ENCODE data around the gene EFL1.
"Not testable (repeated sequence)": the region's sequence is repeated elsewhere in the genome, so short reads cannot be mapped to it uniquely, and the experiment has no call there.

The EFL1 gene

DNA sequence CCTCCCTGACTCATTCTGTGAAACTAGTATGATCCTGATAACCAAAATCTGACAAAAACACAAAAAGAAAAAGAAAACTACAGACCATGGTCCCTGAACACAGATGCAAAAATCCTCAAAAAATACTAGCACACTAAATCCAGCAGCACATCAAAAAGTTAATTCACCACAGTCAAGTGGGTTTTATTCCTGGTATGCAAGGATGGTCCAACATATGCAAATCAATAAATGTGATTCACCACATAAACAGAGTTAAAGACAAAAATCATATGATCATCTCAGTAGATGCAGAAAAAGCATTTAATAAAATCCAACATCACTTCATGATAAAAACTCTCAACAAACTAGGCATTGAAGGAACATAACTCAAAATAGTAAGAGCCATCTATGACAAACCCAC, 12.9 kb upstream of the EFL1 start:
- DNase-seq = no peak

DNA sequence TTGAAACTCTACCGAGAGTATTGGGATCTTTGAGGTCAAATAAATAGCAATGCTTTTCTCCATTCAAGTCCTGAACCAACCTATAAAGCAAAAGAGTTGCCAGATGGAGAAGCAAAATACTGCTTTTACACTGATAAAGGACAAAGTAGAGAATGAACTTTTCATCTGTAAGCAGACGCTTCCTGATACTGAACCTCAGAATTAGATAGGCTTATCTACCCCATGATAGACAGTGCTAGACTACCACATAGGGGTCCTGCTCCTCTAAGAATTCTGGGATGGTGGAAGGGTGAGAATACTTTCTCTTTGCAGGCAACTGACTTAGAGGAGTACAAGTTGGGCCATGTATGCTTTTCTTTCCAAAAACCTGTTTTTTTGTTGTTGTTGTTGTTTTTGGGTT, 9.6 kb upstream of the EFL1 start:
- DNase-seq = no peak

DNA sequence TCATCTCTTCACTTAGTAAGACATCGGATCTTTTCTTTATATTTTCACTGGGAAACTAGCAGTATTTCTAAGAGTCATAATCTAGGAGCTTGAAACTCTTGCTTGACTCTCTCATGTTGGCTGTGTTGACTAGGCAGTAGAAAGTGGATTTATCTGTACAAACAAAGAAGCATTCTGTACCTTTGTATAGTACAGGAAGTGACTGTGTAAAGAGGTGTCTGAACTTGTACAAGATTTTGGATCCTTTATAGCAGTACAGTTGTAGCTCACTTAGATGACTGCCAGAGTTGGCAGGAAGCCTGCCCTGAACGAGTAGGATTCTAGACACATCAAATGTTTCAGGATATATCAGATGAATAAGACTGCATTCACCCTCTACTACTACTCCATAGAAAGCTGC, 5.9 kb upstream of the EFL1 start:
- DNase-seq = not testable (repeated sequence)

DNA sequence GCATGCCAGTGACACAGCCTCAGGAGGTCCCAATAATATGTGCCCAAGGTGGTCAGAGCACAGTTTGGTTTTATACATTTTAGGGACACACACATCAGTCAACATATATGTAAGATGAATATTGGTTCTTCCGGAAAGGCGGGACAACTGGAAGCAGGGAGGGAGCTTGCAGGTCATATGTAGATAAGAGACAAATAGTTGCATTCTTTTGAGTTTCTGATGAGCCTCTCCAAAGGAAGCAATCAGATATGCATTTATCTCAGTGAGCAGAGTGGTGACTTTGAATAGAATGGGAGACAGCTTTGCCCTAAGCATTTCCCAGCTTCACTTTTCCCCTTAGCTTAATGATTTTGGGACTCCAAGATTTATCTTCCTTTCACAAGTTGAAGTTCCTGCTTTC, 4.6 kb upstream of the EFL1 start:
- not testable (repeated sequence) for DNase-seq

DNA sequence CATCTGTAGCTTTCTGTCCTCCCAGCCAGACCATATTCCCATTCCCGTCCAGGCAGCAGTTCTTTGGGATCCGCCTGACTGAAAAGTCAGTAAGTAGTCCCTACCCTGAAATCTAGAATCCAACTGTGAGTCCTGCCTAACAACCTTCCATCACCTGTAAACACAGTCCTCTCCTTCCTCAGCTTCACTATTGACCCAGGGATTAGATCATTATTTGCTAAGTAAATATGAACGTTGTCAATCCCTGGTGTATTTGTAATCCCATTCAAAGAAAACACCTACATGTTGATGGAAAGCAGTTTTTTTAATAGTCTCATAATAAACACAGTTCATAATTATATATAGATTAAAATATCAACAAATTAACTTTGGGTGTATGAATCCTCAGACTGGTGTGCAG, 816 bp upstream of the EFL1 start:
- DNase-seq = no peak

DNA sequence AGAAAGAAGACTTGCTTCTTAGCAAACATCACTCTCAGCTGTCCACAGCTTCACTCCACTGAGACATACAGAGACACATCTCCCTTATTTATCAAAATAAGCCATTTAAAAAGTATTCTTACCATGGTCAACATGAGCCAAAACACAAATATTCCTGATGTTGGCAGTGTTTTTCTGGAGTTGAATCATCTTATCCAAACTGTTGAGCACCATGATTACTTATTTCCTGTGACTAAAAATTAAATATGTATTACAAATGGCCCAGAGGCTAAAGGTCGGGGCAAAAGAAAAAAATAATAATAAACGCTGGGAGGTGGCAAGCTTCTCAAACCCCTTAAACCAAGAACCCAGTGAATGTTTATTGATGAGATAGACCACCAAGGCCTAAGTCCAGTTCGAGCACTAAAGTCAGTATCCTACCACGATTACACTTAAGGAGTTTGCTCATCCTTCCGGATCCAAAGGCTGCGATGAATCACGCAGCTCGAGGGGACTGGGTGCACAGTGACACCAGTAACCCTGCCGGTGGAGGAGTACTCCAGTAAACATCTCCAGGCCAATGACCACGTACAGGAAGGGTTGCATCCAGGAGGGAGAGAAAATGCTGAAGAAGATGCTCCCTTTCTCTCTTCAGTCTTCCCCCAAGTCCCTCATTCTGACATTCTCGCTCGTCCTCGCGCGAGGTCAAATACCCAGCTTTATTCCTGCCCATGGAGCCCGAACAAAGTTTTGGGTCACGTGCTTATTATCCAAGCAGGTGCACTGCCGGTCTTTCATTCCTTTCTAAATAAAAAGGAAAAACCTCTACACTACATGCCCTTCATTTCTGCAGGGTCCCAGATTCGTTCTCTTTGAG, 740 bp downstream of the EFL1 start:
- DNase-seq = not testable (repeated sequence)

DNA sequence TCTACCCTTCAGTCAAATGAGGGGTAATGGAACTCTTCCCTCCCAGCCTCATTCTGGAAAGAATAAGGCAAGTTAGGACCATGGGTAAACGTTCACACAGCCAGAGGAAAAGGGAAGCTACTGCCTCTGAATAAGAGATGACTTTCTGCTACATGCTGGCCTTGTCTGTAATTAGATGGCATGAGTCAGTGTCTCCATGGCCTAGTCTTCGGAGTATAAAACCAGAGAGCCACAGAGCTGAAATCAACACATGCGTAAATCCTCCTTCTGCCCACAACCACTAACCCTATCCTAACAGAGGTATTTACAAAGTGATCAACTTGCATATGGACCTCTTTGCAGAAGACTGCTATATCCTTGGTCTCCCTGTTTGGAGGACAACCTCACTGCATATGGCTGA, 14.3 kb downstream of the EFL1 start:
- not testable (repeated sequence) for DNase-seq

DNA sequence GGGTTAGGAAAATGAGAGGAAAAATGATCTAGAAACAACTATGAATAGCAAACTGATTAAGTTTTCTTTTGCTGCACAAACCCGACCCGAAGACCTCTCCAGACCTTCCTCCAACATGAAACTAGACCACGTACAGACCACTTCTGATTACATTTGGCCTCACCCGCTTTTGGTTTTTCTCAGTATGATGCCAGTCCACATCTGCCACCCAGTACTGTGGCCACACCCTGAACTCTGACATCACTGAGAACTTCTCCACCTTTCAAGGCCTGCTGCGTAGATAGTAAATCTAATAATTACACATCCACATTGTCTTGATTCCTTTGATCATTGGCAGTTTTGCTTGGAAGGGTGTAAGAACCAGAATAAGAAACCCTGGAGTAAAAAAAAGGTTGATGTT, 16.6 kb downstream of the EFL1 start:
- DNase-seq = not testable (repeated sequence)

DNA sequence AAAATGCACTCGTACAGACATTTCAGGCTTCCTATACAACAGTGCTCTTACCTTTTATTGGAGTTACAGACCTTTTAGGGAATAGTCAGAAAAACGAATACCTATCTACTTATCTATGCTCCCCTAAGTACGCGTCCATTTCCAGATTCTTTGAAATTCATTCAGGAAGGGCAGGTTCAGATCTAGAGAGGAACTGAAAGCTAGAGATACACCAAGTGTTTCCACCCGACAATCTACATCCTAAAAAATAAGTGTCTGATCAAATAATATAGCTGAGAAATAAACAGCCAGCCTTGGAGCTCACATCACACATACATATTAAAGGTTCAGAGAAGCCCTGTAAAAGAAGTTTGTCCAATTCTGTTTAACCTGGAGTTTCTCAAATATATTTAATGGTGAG, 18.9 kb downstream of the EFL1 start:
- not testable (repeated sequence) for DNase-seq

DNA sequence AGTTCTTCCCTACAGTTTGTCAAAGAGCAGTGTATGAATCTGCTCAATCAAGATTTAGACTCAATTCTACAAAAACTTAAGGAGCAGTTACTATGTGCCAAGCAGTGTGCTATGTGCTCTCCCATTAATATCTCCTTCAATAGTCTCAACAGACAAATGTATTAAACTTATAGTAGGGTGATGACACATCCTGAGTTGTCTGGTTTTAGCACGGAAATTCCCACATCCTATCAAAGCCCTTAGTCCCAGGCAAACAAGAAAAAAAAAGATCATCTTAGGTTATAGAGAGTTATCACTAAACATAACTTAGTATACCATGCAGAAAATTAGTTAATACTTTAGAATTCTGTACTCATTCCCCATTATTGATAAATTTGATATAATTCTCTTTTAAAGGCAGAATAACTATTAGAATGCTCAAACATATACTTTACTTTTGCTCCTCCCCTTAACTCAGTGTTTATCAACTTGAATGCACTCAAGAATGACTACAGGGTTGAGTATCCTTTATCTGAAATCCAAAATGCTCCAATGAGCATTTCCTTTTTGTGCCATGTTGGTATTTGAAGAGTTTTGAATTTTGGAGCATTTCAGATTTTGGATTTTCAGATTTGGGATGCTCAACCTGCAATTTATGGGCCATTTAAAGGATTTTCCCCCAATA, 20.6 kb downstream of the EFL1 start:
- not testable (repeated sequence) for DNase-seq

DNA sequence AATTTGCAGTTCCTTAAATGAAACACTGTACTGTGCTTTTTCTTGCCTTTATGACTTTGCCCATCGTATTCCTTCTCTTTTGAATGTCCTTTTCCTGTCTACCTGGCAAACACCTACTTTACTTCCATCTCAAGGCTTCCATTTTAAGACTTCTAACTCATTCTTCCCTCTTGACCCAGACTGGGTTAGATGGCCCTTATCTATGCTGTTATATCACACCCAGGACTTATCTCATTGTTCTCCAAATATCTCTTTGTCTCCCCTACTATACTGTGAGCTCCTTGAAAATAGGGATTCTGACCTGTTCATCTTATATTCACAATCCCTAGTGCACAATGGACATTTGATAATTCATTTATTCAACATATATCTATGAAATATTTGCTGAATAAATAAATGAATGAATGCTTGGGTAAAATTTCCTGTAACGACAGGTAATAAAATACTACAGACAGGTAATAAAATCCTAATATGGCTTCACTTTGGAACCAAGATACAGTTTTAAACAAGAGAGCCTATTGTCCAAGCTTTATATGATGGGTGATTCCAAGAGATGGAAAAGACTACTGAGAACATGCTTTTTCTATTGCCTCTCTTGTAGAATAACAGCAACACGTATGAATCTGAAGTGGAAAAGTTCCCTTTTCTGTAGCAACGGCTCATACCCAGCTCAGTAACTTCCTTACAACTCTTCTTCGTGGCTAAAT, 22.7 kb downstream of the EFL1 start:
- DNase-seq = no peak

DNA sequence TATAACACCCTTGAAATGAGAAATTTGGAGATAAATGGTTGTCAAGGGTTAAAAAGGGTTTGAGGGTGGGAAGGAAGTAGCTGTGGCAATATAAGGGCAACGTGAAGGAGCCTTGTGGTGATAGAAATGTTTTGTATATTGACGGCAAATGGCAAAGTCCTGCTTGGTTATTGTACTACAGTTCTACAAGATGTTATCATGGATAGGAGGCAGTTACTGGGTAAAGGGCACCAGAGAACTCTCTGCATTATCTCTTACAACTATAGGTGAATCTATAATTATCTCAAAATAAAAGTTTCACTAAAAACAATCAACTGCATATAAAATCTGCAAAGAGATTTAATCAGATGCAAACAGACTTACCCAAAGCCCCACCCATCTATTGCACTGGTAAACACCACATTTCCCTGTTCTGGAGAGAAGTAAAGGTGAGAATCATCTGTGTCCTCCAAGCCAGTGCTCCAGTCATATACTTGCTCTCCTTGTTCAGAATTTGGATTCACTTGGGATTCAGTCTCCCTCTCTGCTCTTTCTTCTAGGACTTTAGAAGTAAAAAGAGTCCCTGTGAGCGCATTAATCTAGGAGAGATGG, 24.5 kb downstream of the EFL1 start:
- DNase-seq = not testable (repeated sequence)

DNA sequence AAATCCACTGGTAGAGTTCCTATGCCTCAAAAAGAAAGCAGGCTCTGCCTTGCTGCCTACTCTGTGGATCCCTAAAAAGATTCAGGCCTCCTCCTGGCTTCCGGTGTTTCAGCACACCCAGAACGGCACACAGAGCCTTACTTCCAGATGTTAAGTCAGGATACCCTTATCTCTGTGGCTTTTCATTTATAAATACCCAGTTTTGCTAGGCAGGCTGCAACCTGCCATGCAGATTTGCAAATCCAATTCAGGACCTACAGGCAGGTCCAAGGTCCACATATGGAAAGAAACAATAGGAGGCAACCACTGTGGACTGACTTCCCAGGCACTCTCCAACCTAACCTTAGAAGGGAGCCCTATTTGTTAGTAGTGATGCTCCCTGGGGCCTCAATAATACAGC, 30.7 kb downstream of the EFL1 start:
- DNase-seq = no peak

DNA sequence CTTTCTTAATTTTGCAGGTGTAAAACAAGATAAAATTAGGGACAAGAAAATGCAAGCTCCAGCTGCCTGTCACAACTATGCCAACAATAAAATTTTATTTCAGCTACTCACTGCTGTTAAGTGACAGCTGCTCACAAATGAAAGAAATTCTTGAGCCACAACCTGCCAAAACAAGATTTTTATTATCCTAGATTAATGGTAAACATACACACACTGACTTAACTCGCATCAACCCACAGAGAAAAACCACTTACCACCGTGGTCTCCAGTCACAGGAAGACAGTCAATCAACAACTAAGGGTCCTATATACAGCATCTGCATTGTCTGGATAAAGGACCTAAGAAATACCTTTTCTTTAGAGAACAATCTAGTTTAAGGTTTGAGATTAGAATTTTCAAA, 31.3 kb downstream of the EFL1 start:
- no peak for DNase-seq

DNA sequence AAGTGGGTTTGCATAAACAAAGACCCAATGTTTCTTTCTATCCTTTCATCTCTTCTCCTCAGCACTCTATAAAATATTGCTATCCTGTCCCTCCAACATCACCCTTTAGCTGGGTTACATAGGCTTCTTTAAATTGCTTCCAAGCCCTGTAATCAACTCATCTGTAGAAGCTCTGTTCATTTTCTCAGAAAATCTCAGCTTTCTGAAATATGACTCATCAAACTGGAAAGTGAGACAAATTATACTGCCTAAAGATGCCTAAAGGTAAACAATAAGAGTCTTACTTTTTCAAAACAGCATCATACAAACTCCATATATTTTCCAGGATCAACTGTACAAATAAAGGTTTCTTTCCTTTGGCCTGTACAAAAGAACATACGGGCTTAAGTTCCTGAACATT, 33.8 kb downstream of the EFL1 start:
- DNase-seq = no peak

DNA sequence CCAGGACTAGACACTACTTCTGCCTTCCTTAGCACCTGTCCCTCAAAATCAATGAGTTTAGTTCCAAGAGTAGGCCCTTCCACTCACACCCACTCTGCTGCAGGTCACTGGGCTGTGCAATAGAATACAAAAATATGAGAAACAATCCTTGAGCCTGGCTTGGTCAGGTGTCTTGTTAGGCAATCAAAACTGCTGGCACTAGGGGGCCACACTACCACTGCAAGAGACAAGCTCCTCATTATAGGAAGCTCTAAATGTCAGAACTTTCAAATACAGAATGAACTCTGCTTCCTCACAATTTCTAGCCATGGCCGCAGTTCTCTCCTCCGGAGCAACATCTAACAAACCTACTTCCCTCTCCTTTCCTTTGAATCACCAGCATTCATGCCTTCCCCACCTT, 41.0 kb downstream of the EFL1 start:
- not testable (repeated sequence) for DNase-seq

DNA sequence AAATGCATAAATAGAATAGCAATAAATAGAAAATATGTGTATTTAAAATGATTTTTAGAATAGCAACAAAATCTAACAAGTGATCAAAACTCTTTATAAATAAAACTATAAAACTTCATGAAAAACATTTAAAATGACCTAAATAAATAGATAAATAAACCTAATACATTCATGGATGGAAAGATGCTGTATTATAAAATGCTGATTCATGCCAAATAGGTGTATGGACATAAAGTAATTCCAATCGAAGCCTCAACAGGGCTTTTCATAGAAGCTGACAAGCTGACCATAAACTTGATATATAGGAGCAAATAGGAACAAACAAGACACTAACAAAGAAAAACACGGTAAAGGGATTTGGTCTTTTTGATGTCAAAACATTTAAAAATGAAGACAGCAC, 46.4 kb downstream of the EFL1 start:
- DNase-seq = not testable (repeated sequence)

DNA sequence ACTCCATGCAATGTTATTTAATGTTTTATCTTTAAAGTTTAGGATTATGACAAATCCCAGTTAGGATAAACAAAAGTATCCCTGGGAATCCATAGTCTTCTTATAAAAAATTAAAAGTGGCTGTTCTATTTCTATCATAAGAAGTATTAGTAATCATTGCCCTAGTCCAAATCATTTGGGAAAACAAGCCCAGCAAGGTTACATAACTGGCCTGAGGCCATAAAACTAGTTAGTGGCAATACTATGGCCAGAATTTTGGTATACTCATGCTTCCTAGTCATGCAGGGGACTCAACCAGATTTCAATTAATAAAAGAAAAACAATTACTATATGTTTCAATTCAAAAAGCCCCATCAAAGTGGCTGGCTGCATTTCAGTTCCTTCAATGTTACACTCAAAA, 50.3 kb downstream of the EFL1 start:
- DNase-seq = not testable (repeated sequence)

DNA sequence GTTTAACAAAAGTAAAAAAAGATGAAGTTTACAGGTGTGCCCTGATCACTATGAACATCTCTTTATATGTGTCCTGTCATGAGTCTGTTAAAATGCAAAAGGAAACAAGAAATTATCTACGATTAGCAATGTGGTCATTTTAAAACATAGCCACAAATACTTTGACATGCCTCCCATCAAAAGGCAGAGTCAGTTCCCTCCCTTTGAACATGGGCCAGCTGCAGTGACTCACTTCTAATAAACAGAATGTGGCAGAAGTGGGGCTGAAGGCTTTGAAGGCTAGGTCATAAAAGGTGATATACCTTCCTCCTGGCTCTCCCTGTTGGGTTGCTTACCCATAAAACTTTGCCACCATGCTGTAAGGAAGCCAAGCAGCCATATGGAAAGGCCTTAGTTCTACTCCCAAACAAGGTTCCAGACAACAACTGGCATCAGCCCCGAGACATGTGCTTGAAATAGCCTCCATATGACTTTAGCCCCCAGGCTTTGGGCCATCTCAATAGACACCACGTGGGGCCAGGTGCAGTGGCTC, 52.4 kb downstream of the EFL1 start:
- DNase-seq = not testable (repeated sequence)

DNA sequence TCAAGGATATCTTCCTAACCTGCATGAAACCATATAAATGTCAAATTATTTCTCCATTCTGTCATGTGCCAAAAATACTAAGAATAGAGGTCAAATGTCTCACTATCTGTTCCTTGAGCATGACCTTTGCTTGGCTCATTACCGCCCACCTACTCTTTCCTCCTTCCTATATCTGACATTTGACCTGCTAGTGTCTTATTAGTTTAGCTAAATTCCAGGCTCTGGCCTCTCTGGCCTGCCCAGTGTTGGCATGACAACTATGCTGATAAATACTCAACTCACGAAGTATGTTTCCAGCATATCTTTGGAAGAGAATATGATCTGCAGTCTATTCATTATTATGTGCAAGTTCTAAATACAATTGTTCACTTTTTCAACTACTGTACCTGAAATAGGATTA, 58.0 kb downstream of the EFL1 start:
- DNase-seq = not testable (repeated sequence)

DNA sequence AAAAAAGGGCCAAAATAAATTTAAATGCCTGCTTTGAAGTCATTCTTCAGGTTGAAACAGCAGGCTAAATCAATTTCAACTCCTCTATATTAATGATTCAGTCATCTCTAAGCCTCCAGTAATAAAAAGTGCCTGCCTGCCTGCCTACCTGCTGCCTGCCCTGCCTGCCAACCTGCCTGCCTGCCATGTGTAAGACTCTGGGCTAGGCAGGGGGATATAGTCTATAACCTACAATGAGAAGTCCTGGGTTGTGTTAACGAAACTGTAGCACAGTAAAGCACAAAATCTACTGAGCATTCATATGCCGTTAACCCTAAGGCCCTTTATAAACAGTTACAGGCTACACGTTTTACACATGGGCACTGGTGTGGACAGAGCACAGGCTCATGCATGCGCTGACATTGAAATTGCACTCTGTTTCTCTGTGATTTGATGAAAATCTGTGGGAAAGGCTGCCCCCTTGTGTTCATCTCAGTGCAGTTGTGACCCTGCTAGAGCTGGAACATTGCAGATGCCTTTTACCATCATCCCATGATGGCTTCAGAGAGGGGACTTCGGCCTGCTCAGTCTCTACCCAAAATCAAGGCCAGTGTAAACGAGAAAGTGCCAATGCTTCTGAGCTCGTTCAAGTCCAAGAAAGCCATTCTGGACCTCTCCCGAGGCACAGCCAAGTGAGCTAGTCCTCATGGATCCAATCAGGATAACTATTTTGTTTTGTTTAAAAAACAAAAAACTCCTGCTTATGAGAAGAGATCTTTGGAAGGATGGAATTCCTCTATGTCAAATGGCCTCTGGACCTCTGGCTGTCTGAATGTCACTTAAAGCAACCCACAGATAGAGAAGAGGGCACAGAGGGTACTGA, 64.6 kb downstream of the EFL1 start:
- peak; percentile 73 for DNase-seq

DNA sequence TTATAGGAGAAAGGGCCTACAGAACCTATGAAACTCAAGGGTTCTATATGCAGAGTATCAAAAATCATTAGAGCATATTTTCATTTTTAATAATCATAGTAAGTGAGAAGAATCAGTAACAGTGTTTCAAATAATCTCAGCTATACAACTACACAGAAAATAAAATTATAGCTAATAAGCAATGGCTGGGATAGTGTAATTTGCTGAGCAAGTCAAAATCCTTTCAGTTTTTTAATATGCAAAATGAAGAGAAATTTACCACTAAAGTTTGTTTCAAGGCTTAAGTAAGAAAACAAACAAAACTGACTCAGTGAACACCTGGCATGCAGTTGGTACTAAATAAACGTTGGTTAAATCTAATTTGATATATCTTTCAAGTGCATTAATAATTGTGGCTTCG, 66.2 kb downstream of the EFL1 start:
- DNase-seq = no peak
